Psoas muscle (tissue), 8 donors: ENCODE results near the gene MYO5C. TPM values are rescaled to one million over a fixed set of nuclear protein-coding genes. Genes with fewer than 3 reads are reported as not detected.

Experiments used
- ATAC-seq, 4 donors: fragments of 200-7000 bp; cut with Tn5 transposase; one replicate each; pipeline ENCODE4 v1.9.1; 2020; ENCODE audit warnings: moderate library complexity in 3 of 4, mild to moderate bottlenecking in 2 of 4
- DNase-seq, 2 donors: peaks; one replicate each; pipeline ENCODE4 v3.0.0-alpha.2; 2020
- H3K27ac ChIP-seq: fragments of 200-600 bp; one replicate; pipeline ENCODE4 v1.8.0; 2022
- H3K27me3 ChIP-seq, 3 donors: fragments of 200-600 bp in 1 of 3; one replicate each; pipeline versions ENCODE4 v1.6.1 to v1.8.0; 2013 to 2022; ENCODE audit warnings: low read length in 2 of 3, mild to moderate bottlenecking in 2 of 3, moderate library complexity in 1 of 3; ENCODE audit not compliant: insufficient read depth in 3 of 3
- H3K36me3 ChIP-seq, 2 donors: fragments of 200-600 bp in 1 of 2; one replicate each; pipeline versions ENCODE4 v1.6.1 to v1.8.0; 2013 to 2022; ENCODE audit warnings: low read depth in 1 of 2, mild to moderate bottlenecking in 1 of 2, moderate library complexity in 1 of 2; ENCODE audit not compliant: insufficient read depth in 1 of 2
- H3K4me1 ChIP-seq: fragments of 200-600 bp; one replicate; pipeline ENCODE4 v1.8.0; 2022
- H3K4me3 ChIP-seq: fragments of 200-600 bp; one replicate; pipeline ENCODE4 v1.8.0; 2022; ENCODE audit warnings: mild to moderate bottlenecking
- H3K9me3 ChIP-seq: fragments of 200-600 bp; one replicate; pipeline ENCODE4 v1.8.0; 2022
- CTCF ChIP-seq: fragments of 200-600 bp; IDR thresholded peaks from one replicate; pipeline ENCODE4 v1.8.0; 2022; ENCODE audit warnings: antibody characterized with exemption
- WGBS, 3 donors: extraction: QIAGEN DNeasy Blood & Tissue Kit; methylation state at CpG; one replicate each; pipeline versions ENCODE4 v1.1.6 to v1.1.7; 2013; 5-methylcytosine and 5-hydroxymethylcytosine counted together
- intact Hi-C, 2 donors: fragments of 100-400 bp; cut with DNase I; formaldehyde crosslinking; loops; one replicate each; pipeline versions ENCODE4 v1.11.0 to v1.14.2; 2022
- polyA plus RNA-seq, 3 donors: library from polyadenylated mRNA; stranded (reverse); fragments of 200-250 nt; gene quantifications; one replicate each; pipeline ENCODE4 v1.2.3, GENCODE V29; 2013
- total RNA-seq, 4 donors: library from RNA; stranded (reverse); fragmentation: NEBNext Ultra II Directional in 2 of 4; extraction: Animal tissue kit (Norgen Biotek cat#: 25700) in 2 of 4; gene quantifications; one replicate each; pipeline versions ENCODE4 v1.2.1 to v1.2.4, GENCODE V29; 2021 to 2023
- donor health status: healthy with polysubstance abuse.
- donor health status: DM: no; HTN: no; CAD: no; lungs with moderate emphysema.
- donor health status: Bipolar disorder and iron deficiency.
- donor health status: healthy.
- donor health status: DM: yes; HTN: yes; CAD: no.
- donor health status: DM: no; HTN: no; CAD: no.
- donor health status: DM: no; HTN: no; CAD: no.
- donor health status: DM: yes; HTN: yes; CAD: no.

Gene MYO5C
- total and polyA plus RNA-seq, 7 donors = 0.53 to 3.0 (median 1.2) TPM

- no peaks in the 10 kb centered on the region for H3K27me3 ChIP-seq
- no peaks in the 10 kb centered on the region for H3K36me3 ChIP-seq
- TF ChIP-seq CTCF = no peak
- DNase-seq (no peak), ATAC-seq (no peak)
- no peaks in the 10 kb centered on the region for H3K9me3 ChIP-seq
- no peaks in the 10 kb centered on the region for H3K4me1 ChIP-seq
- intact Hi-C loops = no loop called here
- H3K27ac ChIP-seq = no peak overlapping the region
- H3K4me3 ChIP-seq = no peak overlapping the region
- WGBS, 3 donors = 96 to 97% (median 96%) methylated on average over 13 of the region's 13 CpGs
These were observed 134.1 kb downstream of the MYO5C start for GRCh38 chr15:52161406-52161966.

- no peaks in the 10 kb centered on the region for H3K9me3 ChIP-seq
- intact Hi-C loops = no loop called here
- no peak for DNase-seq
- no peaks in the 10 kb centered on the region for H3K4me1 ChIP-seq
- H3K36me3 ChIP-seq = no peaks in the 10 kb centered on the region
- 97 to 100% (median 98%) methylated on average over 3 of the region's 3 CpGs for WGBS, 3 donors
- no peak overlapping the region for H3K4me3 ChIP-seq
- H3K27ac ChIP-seq = no peak overlapping the region
- no peaks in the 10 kb centered on the region for H3K27me3 ChIP-seq
- no peak for TF ChIP-seq CTCF
- ATAC-seq = no peak
These were observed 136.0 kb downstream of the MYO5C start for GRCh38 chr15:52159645-52160044.

- Histone ChIP-seq H3K27ac (no peak overlapping the region), H3K9me3 (no peaks in the 10 kb centered on the region), H3K4me1 (no peaks in the 10 kb centered on the region), H3K36me3 (no peaks in the 10 kb centered on the region), H3K27me3 (no peaks in the 10 kb centered on the region), H3K4me3 (no peak overlapping the region)
- intact Hi-C loops = no loop called here
- DNase-seq (no peak), ATAC-seq (no peak)
- TF ChIP-seq CTCF = no peak
- WGBS, 3 donors = 76 to 84% (median 81%) methylated on average over 10 of the region's 10 CpGs
These were observed 137.4 kb downstream of the MYO5C start for GRCh38 chr15:52158084-52158765.

GRCh38 chr15:52155878-52156277, 139.7 kb downstream of the MYO5C start:
- TF ChIP-seq CTCF = no peak
- DNase-seq (no peak), ATAC-seq (no peak)
- Histone ChIP-seq H3K27ac (no peak overlapping the region), H3K36me3 (no peaks in the 10 kb centered on the region), H3K9me3 (no peaks in the 10 kb centered on the region), H3K4me1 (no peaks in the 10 kb centered on the region), H3K4me3 (no peak overlapping the region), H3K27me3 (no peaks in the 10 kb centered on the region)
- WGBS, 3 donors = 83 to 88% (median 84%) methylated on average over 2 of the region's 2 CpGs
- intact Hi-C loops = no loop called here
